PC-9 (cell line): ENCODE results near the gene CDK5RAP3.

Experiments
- CTCF ChIP-seq: fragments of 200-600 bp; sonication (generic); conservative IDR thresholded peaks from 2 replicates; pipeline ENCODE4 v1.6.1; 2017; ENCODE audit warnings: mixed run types, antibody characterized with exemption, mild to moderate bottlenecking, moderate library complexity
- EZH2 ChIP-seq: fragments of 200-600 bp; sonication (generic); IDR thresholded peaks from 2 replicates; pipeline ENCODE4 v1.8.0; 2017; ENCODE audit warnings: antibody characterized with exemption, low read depth

- TF ChIP-seq CTCF (no peak), EZH2 (no peak)
Observed at GRCh38 chr17:48003417-48004151, 32.7 kb downstream of the CDK5RAP3 start.
